ENCODE results near the gene SELENOF.
"Not testable (repeated sequence)": the region's sequence is repeated elsewhere in the genome, so short reads cannot be mapped to it uniquely, and the experiment has no call there.

Gene SELENOF

DNA sequence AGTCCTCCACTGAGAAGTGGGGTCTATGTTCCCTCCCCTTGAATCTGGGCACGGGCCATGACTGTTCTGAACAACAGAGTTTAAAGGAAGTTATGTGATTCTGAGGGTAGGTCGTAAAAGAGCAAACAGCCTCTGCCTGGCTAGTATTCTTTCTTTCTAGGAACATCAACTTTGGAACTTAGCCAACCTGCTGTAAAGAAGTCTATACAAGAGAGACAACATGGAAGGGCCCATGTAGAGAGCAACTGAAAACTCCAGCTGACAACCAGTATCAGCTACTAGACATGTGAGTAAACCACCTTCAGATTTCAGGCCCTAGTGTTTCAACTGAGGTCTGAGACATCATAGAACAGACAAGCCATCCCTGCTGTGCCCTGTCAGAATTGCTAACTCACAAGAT lies 7.5 kb downstream of the SELENOF start:
- TF ChIP-seq, protein P1, sequence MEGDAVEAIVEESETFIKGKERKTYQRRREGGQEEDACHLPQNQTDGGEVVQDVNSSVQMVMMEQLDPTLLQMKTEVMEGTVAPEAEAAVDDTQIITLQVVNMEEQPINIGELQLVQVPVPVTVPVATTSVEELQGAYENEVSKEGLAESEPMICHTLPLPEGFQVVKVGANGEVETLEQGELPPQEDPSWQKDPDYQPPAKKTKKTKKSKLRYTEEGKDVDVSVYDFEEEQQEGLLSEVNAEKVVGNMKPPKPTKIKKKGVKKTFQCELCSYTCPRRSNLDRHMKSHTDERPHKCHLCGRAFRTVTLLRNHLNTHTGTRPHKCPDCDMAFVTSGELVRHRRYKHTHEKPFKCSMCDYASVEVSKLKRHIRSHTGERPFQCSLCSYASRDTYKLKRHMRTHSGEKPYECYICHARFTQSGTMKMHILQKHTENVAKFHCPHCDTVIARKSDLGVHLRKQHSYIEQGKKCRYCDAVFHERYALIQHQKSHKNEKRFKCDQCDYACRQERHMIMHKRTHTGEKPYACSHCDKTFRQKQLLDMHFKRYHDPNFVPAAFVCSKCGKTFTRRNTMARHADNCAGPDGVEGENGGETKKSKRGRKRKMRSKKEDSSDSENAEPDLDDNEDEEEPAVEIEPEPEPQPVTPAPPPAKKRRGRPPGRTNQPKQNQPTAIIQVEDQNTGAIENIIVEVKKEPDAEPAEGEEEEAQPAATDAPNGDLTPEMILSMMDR (IDR thresholded peaks at IDR 0.05; ENCODE audit: low read depth, low read length) = no peak
- no peak for DNase-seq (ENCODE audit: extremely low read depth, low read depth)

DNA sequence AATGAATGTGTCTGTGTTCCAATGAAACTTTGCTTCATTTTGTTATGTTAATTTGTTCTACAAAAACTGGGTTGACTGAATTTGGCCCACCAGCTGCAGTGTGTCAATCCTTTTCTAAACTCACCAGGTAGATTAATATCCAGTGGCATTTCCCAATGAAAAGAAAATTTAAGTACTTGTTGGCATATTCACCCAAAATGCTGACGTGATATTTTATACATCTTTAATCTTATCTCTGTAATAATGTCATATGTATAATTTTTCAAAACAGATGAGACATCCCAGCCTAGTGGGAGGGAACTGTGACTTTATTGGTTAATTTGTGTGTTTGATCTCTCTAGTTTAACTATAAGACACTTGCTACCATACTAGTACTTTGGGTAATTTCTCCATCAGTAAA lies 8.1 kb downstream of the SELENOF start:
- no peak for DNase-seq (ENCODE audit: extremely low read depth, low read depth)
- TF ChIP-seq, protein P1 (IDR thresholded peaks at IDR 0.05; ENCODE audit: low read depth, low read length) = no peak

DNA sequence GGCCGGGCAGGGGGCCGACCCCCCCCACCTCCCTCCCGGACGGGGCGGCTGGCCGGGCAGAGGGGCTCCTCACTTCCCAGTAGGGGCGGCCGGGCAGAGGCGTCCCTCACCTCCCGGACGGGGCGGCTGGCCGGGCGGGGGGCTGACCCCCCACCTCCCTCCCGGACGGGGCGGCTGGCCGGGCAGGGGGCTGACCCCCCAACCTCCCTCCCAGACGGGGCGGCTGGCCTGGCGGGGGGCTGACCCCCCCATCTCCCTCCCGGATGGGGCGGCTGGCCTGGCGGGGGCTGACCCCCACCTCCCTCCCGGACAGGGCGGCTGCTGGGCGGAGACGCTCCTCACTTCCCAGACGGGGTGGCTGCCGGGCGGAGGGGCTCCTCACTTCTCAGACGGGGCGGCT lies 14.5 kb downstream of the SELENOF start:
- not testable (repeated sequence) for DNase-seq (ENCODE audit: extremely low read depth, low read depth)

DNA sequence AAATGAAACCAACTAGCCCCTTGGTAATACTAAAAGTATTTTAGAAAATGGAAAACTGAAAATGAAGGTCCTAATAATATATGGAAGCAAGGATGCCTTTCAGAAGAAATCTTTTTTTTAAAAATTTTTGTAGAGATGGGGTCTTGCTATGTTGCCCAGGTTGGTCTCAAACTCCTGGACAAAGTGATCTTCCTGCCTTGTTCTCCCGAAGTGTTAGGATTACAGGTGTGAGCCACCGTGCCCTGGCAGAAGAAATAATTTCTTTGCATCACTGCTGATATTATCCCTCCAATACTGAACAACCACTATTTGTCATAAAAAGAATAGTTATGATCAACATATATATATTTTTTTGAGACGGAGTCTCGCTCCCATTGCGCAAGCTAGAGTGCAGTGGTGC lies 25.6 kb downstream of the SELENOF start:
- DNase-seq (ENCODE audit: extremely low read depth, low read depth) = no peak
- TF ChIP-seq, protein P1 (IDR thresholded peaks at IDR 0.05; ENCODE audit: low read depth, low read length) = no peak

DNA sequence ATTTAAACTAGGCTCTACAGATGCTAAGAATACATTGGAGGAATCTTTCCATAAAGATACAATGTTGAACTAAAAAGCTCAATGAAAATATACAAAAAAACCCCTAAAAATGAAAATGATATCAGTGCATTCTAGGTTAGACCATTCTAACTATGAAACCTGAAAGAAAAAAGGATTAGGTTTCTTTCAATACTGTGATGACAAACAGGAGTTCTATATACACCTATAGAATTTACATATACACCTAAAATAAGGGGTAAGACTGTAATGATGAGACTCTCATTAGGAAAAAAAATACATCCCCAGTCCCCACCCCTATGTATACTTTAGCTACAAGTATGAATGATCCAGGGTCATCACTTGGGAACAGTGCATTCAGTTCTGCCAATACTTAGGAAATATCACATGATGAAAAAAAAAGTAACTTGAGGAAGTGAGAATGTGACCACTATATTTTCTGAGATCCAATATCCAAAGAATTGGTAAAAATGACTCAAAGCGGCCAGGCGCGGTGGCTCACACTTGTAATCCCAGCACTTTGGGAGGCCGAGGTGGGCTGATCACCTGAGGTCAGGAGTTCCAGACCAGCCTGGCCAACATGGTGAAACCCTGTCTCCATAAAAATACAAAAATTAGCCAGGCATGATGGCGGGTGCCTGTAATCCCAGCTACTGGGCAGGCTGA lies 26.3 kb downstream of the SELENOF start:
- TF ChIP-seq, protein P1 (IDR thresholded peaks at IDR 0.05; ENCODE audit: low read depth, low read length) = no peak
- DNase-seq (ENCODE audit: extremely low read depth, low read depth) = no peak

DNA sequence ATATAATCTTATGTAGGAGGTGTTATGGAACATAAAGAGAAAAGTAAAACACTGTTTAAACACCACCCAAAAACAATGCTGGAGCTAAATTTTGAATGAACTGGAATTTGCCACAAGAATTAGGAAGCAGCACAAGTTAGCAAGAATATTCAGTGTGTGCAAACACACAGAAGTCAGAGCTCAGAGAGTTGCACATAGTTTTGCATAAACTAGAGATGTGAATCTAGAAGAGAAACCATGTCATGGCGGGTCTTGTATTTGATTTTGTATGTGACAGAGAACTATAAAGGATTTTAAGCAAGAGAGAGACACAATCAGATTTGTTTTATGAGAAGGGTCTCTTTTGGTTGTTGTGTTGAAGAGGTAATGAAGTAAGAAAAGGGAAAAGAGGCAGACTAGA lies 38.2 kb downstream of the SELENOF start:
- DNase-seq (ENCODE audit: extremely low read depth, low read depth) = no peak
- TF ChIP-seq, protein P1 (IDR thresholded peaks at IDR 0.05; ENCODE audit: low read depth, low read length) = no peak

DNA sequence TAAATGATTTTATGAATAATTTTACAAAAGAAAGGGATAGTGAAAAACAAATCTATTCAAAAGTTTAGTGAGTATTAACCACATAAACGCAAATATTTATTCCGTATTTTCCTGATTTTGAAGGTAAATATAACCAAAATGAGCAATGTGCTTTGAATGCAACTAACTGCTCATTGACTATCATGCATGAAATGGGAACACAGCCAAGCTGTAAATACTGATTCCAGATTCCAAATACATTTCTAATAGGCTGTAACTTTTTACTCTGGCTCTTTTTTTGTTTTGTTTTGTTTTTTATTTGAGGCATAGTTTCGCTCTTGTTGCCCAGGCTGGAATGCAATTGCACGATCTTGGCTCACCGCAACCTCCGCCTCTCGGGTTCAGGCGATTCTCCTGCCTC lies 41.8 kb downstream of the SELENOF start:
- peak; percentile 37 for DNase-seq (ENCODE audit: extremely low read depth, low read depth)
- TF ChIP-seq, protein P1 (IDR thresholded peaks at IDR 0.05; ENCODE audit: low read depth, low read length) = no peak

DNA sequence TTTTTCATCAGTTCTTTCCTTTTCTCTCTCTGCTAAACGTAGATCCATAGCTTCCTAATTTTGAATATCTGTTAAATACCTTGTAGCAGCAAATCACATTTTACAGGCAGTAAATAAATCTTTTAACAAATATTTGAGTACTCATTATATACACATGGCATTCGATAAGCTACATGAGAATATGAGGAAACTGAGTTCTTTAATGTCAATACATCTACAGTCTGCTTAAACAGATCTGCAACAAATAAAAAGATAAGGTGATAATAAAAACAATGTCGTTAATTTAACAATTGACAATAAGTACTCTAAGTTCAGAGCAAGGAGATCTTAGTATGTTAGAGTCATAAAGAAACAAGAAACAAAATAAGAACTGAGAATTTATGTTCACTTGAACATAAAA lies 42.9 kb downstream of the SELENOF start:
- DNase-seq (ENCODE audit: extremely low read depth, low read depth) = no peak
- TF ChIP-seq, protein P1 (IDR thresholded peaks at IDR 0.05; ENCODE audit: low read depth, low read length) = no peak
